ENCODE results near the gene ARHGAP22.

DNA sequence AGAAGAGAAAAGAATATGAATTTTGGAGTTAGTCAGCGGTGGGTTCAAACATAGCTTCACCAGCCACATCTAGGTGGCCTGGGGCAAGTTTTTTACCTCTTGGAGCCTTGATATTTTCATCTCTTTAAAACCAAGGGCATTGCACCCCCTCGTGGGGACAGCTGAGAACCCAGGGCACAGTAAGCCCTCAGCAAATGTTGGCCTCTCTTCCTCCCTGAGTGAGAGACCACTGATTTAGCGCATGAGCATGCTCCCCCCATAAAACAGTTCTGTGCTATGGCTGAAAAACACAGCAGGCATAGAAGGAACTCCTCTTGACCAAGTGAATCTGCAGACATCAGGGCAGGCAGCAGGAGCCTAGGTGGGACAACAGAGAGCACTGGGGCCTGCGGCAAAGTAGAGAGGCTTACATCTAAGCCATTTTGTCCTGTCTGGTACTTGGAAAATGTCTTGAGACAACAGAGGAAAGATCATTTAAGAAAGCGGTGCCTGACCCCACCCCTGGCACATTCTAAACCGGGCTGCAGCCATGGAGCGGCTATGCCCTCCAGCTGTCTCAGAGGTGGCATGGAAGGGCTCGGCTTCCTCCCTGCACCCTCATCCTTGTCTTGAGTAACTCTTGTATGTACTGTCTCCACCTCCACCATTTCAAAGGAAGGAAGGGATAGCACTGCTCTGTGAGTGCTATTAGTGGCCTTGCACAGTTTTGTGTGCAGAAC, 94.7 kb downstream of the ARHGAP22 start:
- TF ChIP-seq, protein P1, sequence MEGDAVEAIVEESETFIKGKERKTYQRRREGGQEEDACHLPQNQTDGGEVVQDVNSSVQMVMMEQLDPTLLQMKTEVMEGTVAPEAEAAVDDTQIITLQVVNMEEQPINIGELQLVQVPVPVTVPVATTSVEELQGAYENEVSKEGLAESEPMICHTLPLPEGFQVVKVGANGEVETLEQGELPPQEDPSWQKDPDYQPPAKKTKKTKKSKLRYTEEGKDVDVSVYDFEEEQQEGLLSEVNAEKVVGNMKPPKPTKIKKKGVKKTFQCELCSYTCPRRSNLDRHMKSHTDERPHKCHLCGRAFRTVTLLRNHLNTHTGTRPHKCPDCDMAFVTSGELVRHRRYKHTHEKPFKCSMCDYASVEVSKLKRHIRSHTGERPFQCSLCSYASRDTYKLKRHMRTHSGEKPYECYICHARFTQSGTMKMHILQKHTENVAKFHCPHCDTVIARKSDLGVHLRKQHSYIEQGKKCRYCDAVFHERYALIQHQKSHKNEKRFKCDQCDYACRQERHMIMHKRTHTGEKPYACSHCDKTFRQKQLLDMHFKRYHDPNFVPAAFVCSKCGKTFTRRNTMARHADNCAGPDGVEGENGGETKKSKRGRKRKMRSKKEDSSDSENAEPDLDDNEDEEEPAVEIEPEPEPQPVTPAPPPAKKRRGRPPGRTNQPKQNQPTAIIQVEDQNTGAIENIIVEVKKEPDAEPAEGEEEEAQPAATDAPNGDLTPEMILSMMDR (IDR thresholded peaks at IDR 0.05; ENCODE audit: low read depth, low read length, missing input control), result peak; percentile 30
- TF ChIP-seq RAD21 (IDR thresholded peaks at IDR 0.05) (peak; percentile 59 to 72), EGR1 (IDR thresholded peaks at IDR 0.05; ENCODE audit: low read depth in 2 of 2) (no peak), JUND (IDR thresholded peaks at IDR 0.05) (no peak), HNF4A (conservative IDR thresholded peaks at IDR 0.05) (no peak), YY1 (IDR thresholded peaks at IDR 0.05) (no peak), SP1 (IDR thresholded peaks at IDR 0.05) (no peak)
- TF ChIP-seq, protein P2, sequence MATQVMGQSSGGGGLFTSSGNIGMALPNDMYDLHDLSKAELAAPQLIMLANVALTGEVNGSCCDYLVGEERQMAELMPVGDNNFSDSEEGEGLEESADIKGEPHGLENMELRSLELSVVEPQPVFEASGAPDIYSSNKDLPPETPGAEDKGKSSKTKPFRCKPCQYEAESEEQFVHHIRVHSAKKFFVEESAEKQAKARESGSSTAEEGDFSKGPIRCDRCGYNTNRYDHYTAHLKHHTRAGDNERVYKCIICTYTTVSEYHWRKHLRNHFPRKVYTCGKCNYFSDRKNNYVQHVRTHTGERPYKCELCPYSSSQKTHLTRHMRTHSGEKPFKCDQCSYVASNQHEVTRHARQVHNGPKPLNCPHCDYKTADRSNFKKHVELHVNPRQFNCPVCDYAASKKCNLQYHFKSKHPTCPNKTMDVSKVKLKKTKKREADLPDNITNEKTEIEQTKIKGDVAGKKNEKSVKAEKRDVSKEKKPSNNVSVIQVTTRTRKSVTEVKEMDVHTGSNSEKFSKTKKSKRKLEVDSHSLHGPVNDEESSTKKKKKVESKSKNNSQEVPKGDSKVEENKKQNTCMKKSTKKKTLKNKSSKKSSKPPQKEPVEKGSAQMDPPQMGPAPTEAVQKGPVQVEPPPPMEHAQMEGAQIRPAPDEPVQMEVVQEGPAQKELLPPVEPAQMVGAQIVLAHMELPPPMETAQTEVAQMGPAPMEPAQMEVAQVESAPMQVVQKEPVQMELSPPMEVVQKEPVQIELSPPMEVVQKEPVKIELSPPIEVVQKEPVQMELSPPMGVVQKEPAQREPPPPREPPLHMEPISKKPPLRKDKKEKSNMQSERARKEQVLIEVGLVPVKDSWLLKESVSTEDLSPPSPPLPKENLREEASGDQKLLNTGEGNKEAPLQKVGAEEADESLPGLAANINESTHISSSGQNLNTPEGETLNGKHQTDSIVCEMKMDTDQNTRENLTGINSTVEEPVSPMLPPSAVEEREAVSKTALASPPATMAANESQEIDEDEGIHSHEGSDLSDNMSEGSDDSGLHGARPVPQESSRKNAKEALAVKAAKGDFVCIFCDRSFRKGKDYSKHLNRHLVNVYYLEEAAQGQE (IDR thresholded peaks at IDR 0.05), result no peak
